ENCODE results near the gene HOXD3. TPM values are rescaled to one million over a fixed set of nuclear protein-coding genes. Genes with fewer than 3 reads are reported as not detected.

HOXD3 gene
- total and polyA plus RNA-seq, 7 experiments from 2014 or later: not detected

- ATAC-seq (no peak), DNase-seq (no peak)
- peaks cover 5 to 47% of the 10 kb centered on the region in 2 donors for H3K27me3 ChIP-seq (ENCODE audit: control insufficient read depth in 2 of 2, insufficient read depth in 2 of 2, low read length in 2 of 2)
- H3K4me1 Mint-ChIP-seq: peaks cover 3 to 17% (median 9%) of the 10 kb centered on the region in 7 donors
- H3K36me3 ChIP-seq (ENCODE audit: control insufficient read depth in 2 of 3, insufficient read depth in 3 of 3, low read length in 3 of 3): no peaks in the 10 kb centered on the region
- H3K36me3 Mint-ChIP-seq: peaks cover 0 to 8% (median 0%) of the 10 kb centered on the region in 5 donors
- peaks cover 77 to 96% (median 89%) of the 10 kb centered on the region in 5 donors for H3K27me3 Mint-ChIP-seq
- peak overlapping the region in 2 of 9 donors; percentile 66 to 76 for H3K27ac Mint-ChIP-seq
- H3K9me3 ChIP-seq (ENCODE audit: control insufficient read depth in 2 of 3, low read length in 3 of 3): peaks cover 0 to 5% (median 0%) of the 10 kb centered on the region in 3 experiments
- peak overlapping the region in 6 of 10 donors; percentile 25 to 69 (median 48) for H3K4me3 Mint-ChIP-seq
- ChIA-PET POLR2A (no interaction called here), CTCF (no interaction called here)
- H3K4me3 ChIP-seq (ENCODE audit: low read length): no peak overlapping the region
- no peak overlapping the region for H3K27ac ChIP-seq (ENCODE audit: low read depth, low read length)
- intact Hi-C loops (cut with micrococcal nuclease): loop anchor here in 1 of 2 donors (5.0 to 10.0 kb wide), 2 partner anchors 52 to 1830 kb away; partner anchors contain the start of gene SP9
- H3K4me1 ChIP-seq (ENCODE audit: control insufficient read depth in 2 of 2, insufficient read depth in 2 of 2, low read length in 2 of 2): peaks cover 0 to under 1% of the 10 kb centered on the region in 2 donors
- H3K9me3 Mint-ChIP-seq: peaks cover 0 to 33% (median 6%) of the 10 kb centered on the region in 11 donors
Observed at GRCh38 chr2:176164611-176165369, 7.7 kb downstream of the HOXD3 start.

- H3K27ac ChIP-seq (ENCODE audit: low read depth, low read length): no peak overlapping the region
- Mint-ChIP-seq H3K36me3 (peaks cover 0 to 8% (median 0%) of the 10 kb centered on the region in 5 donors), H3K27me3 (peaks cover 80 to 99% (median 89%) of the 10 kb centered on the region in 5 donors), H3K9me3 (peaks cover 0 to 33% (median 6%) of the 10 kb centered on the region in 11 donors), H3K4me3 (peak overlapping the region in 3 of 10 donors; percentile 16 to 61 (median 40)), H3K27ac (peak overlapping the region in 1 of 9 donors; percentile 76), H3K4me1 (peaks cover 3 to 17% (median 9%) of the 10 kb centered on the region in 7 donors)
- ChIA-PET POLR2A (no interaction called here), CTCF (no interaction called here)
- H3K36me3 ChIP-seq (ENCODE audit: control insufficient read depth in 2 of 3, insufficient read depth in 3 of 3, low read length in 3 of 3): no peaks in the 10 kb centered on the region
- H3K27me3 ChIP-seq (ENCODE audit: control insufficient read depth in 2 of 2, insufficient read depth in 2 of 2, low read length in 2 of 2): peaks cover 3 to 50% of the 10 kb centered on the region in 2 donors
- no peak overlapping the region for H3K4me3 ChIP-seq (ENCODE audit: low read length)
- ATAC-seq (no peak), DNase-seq (no peak)
- no peaks in the 10 kb centered on the region for H3K4me1 ChIP-seq (ENCODE audit: control insufficient read depth in 2 of 2, insufficient read depth in 2 of 2, low read length in 2 of 2)
- intact Hi-C loops (cut with micrococcal nuclease): loop anchor here in 1 of 2 donors (10.0 kb wide), 1 partner anchor 1831 kb away; the partner anchor contains the start of gene SP9
- H3K9me3 ChIP-seq (ENCODE audit: control insufficient read depth in 2 of 3, low read length in 3 of 3): peaks cover 0 to 5% (median 0%) of the 10 kb centered on the region in 3 experiments
Observed at GRCh38 chr2:176165370-176166050, 8.4 kb downstream of the HOXD3 start.

- H3K36me3 Mint-ChIP-seq: peaks cover 0 to 8% (median 0%) of the 10 kb centered on the region in 5 donors
- POLR2A ChIA-PET: no interaction called here
- Histone ChIP-seq H3K27me3 (ENCODE audit: control insufficient read depth in 2 of 2, insufficient read depth in 2 of 2, low read length in 2 of 2) (peaks cover 3 to 52% of the 10 kb centered on the region in 2 donors), H3K36me3 (ENCODE audit: control insufficient read depth in 2 of 3, insufficient read depth in 3 of 3, low read length in 3 of 3) (no peaks in the 10 kb centered on the region), H3K4me1 (ENCODE audit: control insufficient read depth in 2 of 2, insufficient read depth in 2 of 2, low read length in 2 of 2) (no peaks in the 10 kb centered on the region), H3K9me3 (ENCODE audit: control insufficient read depth in 2 of 3, low read length in 3 of 3) (peaks cover 0 to 5% (median 0%) of the 10 kb centered on the region in 3 experiments), H3K27ac (ENCODE audit: low read depth, low read length) (no peak overlapping the region), H3K4me3 (ENCODE audit: low read length) (no peak overlapping the region)
- intact Hi-C loops (cut with micrococcal nuclease): loop anchor here in 1 of 2 donors (10.0 kb wide), 1 partner anchor 1831 kb away; the partner anchor contains the start of gene SP9
- no peak for ATAC-seq
- no peak for DNase-seq
- peaks cover 80 to 99% (median 88%) of the 10 kb centered on the region in 5 donors for H3K27me3 Mint-ChIP-seq
- H3K4me1 Mint-ChIP-seq: peaks cover 3 to 15% (median 9%) of the 10 kb centered on the region in 7 donors
- H3K27ac Mint-ChIP-seq: no peak overlapping the region
- H3K9me3 Mint-ChIP-seq: peaks cover 0 to 29% (median 6%) of the 10 kb centered on the region in 11 donors
- CTCF ChIA-PET: no interaction called here
- H3K4me3 Mint-ChIP-seq: no peak overlapping the region
Observed at GRCh38 chr2:176166272-176166671, 9.2 kb downstream of the HOXD3 start.

GRCh38 chr2:176167398-176167797 is 10.3 kb downstream of the HOXD3 start:
- POLR2A ChIA-PET: interaction anchor here (0.7 kb wide), 1 partner anchor 15 kb away, joined by 3 read pairs; no protein-coding TSS in a partner anchor
- no peaks in the 10 kb centered on the region for H3K4me1 ChIP-seq (ENCODE audit: control insufficient read depth in 2 of 2, insufficient read depth in 2 of 2, low read length in 2 of 2)
- Mint-ChIP-seq H3K4me1 (peaks cover 3 to 18% (median 15%) of the 10 kb centered on the region in 7 donors), H3K27ac (no peak overlapping the region), H3K4me3 (no peak overlapping the region), H3K27me3 (peaks cover 77 to 97% (median 83%) of the 10 kb centered on the region in 5 donors), H3K9me3 (peaks cover 0 to 26% (median 4%) of the 10 kb centered on the region in 11 donors), H3K36me3 (peaks cover 0 to 8% (median 0%) of the 10 kb centered on the region in 5 donors)
- intact Hi-C loops (cut with micrococcal nuclease): loop anchor here in 1 of 2 donors (10.0 kb wide), 1 partner anchor 1833 kb away; the partner anchor contains the start of gene SP9
- H3K4me3 ChIP-seq (ENCODE audit: low read length): no peak overlapping the region
- no peak overlapping the region for H3K27ac ChIP-seq (ENCODE audit: low read depth, low read length)
- H3K36me3 ChIP-seq (ENCODE audit: control insufficient read depth in 2 of 3, insufficient read depth in 3 of 3, low read length in 3 of 3): no peaks in the 10 kb centered on the region
- CTCF ChIA-PET: interaction anchor here (0.6 kb wide), 1 partner anchor 279 kb away, joined by 3 read pairs; no protein-coding TSS in a partner anchor
- H3K27me3 ChIP-seq (ENCODE audit: control insufficient read depth in 2 of 2, insufficient read depth in 2 of 2, low read length in 2 of 2): peaks cover 3 to 44% of the 10 kb centered on the region in 2 donors
- ATAC-seq (no peak), DNase-seq (no peak)
- peaks cover 0 to 5% (median 0%) of the 10 kb centered on the region in 3 experiments for H3K9me3 ChIP-seq (ENCODE audit: control insufficient read depth in 2 of 3, low read length in 3 of 3)

- POLR2A ChIA-PET: no interaction called here
- CTCF ChIA-PET: no interaction called here
- peaks cover 11 to 50% of the 10 kb centered on the region in 2 donors for H3K27me3 ChIP-seq (ENCODE audit: control insufficient read depth in 2 of 2, insufficient read depth in 2 of 2, low read length in 2 of 2)
Observed at GRCh38 chr2:176169181-176169580, 12.1 kb downstream of the HOXD3 start.

GRCh38 chr2:176169711-176170110 is 12.6 kb downstream of the HOXD3 start:
- H3K9me3 Mint-ChIP-seq: peaks cover 0 to 28% (median 4%) of the 10 kb centered on the region in 11 donors
- H3K36me3 Mint-ChIP-seq: no peaks in the 10 kb centered on the region
- no peak overlapping the region for H3K4me3 ChIP-seq (ENCODE audit: low read length)
- no peak overlapping the region for H3K27ac Mint-ChIP-seq
- H3K27me3 Mint-ChIP-seq: peaks cover 83 to 97% (median 85%) of the 10 kb centered on the region in 5 donors
- DNase-seq (no peak), ATAC-seq (no peak)
- no peak overlapping the region for H3K27ac ChIP-seq (ENCODE audit: low read depth, low read length)
- H3K4me1 ChIP-seq (ENCODE audit: control insufficient read depth in 2 of 2, insufficient read depth in 2 of 2, low read length in 2 of 2): no peaks in the 10 kb centered on the region
- POLR2A ChIA-PET: no interaction called here
- intact Hi-C loops (cut with micrococcal nuclease): loop anchor here in 1 of 2 donors (10.0 kb wide), 1 partner anchor 1835 kb away; the partner anchor contains the start of gene SP9
- CTCF ChIA-PET: no interaction called here
- no peak overlapping the region for H3K4me3 Mint-ChIP-seq
- H3K9me3 ChIP-seq (ENCODE audit: control insufficient read depth in 2 of 3, low read length in 3 of 3): no peaks in the 10 kb centered on the region
- peaks cover 0 to 32% (median 14%) of the 10 kb centered on the region in 7 donors for H3K4me1 Mint-ChIP-seq
- H3K36me3 ChIP-seq (ENCODE audit: control insufficient read depth in 2 of 3, insufficient read depth in 3 of 3, low read length in 3 of 3): no peaks in the 10 kb centered on the region
- H3K27me3 ChIP-seq (ENCODE audit: control insufficient read depth in 2 of 2, insufficient read depth in 2 of 2, low read length in 2 of 2): peaks cover 12 to 49% of the 10 kb centered on the region in 2 donors

More at GRCh38 chr2:176169181-176169580, 12.1 kb downstream of the HOXD3 start:
- Histone ChIP-seq H3K4me1 (ENCODE audit: control insufficient read depth in 2 of 2, insufficient read depth in 2 of 2, low read length in 2 of 2) (no peaks in the 10 kb centered on the region), H3K4me3 (ENCODE audit: low read length) (no peak overlapping the region), H3K27ac (ENCODE audit: low read depth, low read length) (no peak overlapping the region), H3K9me3 (ENCODE audit: control insufficient read depth in 2 of 3, low read length in 3 of 3) (peaks cover 0 to 3% (median 0%) of the 10 kb centered on the region in 3 experiments), H3K36me3 (ENCODE audit: control insufficient read depth in 2 of 3, insufficient read depth in 3 of 3, low read length in 3 of 3) (no peaks in the 10 kb centered on the region)
- H3K4me1 Mint-ChIP-seq: peaks cover 2 to 33% (median 17%) of the 10 kb centered on the region in 7 donors
- no peak for ATAC-seq
- peaks cover 82 to 97% (median 85%) of the 10 kb centered on the region in 5 donors for H3K27me3 Mint-ChIP-seq
- no peak overlapping the region for H3K27ac Mint-ChIP-seq
- H3K36me3 Mint-ChIP-seq: peaks cover 0 to 3% (median 0%) of the 10 kb centered on the region in 5 donors
- no peak overlapping the region for H3K4me3 Mint-ChIP-seq
- intact Hi-C loops (cut with micrococcal nuclease): loop anchor here in 1 of 2 donors (10.0 kb wide), 1 partner anchor 1834 kb away; the partner anchor contains the start of gene SP9
- H3K9me3 Mint-ChIP-seq: peaks cover 0 to 30% (median 5%) of the 10 kb centered on the region in 11 donors
- DNase-seq: no peak
